ENCODE data around the gene CADM1.

DNA sequence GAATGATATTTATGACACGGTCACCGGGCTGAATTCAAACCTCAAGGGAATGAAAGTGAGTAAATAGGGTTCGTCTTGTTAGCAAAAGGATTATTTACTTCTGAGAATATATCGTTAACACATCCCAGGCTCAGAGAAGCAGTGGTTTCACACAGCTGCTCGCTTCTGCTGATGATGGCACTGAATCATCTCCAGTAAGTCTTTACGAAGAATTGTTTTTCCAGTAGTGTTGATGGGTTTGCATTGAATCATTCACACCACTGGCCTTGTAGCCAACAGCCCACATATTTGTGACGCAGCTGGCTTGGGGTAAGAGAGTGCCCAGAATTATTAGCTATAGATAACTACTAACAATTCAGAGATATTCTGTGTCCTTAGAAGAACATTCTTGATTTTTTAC is 236.3 kb downstream of the CADM1 start:
- TF ChIP-seq, protein P1, sequence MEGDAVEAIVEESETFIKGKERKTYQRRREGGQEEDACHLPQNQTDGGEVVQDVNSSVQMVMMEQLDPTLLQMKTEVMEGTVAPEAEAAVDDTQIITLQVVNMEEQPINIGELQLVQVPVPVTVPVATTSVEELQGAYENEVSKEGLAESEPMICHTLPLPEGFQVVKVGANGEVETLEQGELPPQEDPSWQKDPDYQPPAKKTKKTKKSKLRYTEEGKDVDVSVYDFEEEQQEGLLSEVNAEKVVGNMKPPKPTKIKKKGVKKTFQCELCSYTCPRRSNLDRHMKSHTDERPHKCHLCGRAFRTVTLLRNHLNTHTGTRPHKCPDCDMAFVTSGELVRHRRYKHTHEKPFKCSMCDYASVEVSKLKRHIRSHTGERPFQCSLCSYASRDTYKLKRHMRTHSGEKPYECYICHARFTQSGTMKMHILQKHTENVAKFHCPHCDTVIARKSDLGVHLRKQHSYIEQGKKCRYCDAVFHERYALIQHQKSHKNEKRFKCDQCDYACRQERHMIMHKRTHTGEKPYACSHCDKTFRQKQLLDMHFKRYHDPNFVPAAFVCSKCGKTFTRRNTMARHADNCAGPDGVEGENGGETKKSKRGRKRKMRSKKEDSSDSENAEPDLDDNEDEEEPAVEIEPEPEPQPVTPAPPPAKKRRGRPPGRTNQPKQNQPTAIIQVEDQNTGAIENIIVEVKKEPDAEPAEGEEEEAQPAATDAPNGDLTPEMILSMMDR (IDR thresholded peaks at IDR 0.05; ENCODE audit: poor library complexity) = no peak
- no peak for TF ChIP-seq EZH2phosphoT487 (IDR thresholded peaks at IDR 0.05; ENCODE audit: low read depth, severe bottlenecking, unreplicated experiment)
